ENCODE results near the gene FBXW8. TPM values are rescaled to one million over a fixed set of nuclear protein-coding genes. Genes with fewer than 3 reads are reported as not detected.

Gene FBXW8, protein sequence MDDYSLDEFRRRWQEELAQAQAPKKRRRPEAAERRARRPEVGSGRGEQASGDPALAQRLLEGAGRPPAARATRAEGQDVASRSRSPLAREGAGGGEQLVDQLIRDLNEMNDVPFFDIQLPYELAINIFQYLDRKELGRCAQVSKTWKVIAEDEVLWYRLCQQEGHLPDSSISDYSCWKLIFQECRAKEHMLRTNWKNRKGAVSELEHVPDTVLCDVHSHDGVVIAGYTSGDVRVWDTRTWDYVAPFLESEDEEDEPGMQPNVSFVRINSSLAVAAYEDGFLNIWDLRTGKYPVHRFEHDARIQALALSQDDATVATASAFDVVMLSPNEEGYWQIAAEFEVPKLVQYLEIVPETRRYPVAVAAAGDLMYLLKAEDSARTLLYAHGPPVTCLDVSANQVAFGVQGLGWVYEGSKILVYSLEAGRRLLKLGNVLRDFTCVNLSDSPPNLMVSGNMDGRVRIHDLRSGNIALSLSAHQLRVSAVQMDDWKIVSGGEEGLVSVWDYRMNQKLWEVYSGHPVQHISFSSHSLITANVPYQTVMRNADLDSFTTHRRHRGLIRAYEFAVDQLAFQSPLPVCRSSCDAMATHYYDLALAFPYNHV
- total RNA-seq (2022; extraction: Qiagen RNA extraction), result 4.8 to 8.1 TPM (median 7.0 TPM) in 5 replicates

DNA sequence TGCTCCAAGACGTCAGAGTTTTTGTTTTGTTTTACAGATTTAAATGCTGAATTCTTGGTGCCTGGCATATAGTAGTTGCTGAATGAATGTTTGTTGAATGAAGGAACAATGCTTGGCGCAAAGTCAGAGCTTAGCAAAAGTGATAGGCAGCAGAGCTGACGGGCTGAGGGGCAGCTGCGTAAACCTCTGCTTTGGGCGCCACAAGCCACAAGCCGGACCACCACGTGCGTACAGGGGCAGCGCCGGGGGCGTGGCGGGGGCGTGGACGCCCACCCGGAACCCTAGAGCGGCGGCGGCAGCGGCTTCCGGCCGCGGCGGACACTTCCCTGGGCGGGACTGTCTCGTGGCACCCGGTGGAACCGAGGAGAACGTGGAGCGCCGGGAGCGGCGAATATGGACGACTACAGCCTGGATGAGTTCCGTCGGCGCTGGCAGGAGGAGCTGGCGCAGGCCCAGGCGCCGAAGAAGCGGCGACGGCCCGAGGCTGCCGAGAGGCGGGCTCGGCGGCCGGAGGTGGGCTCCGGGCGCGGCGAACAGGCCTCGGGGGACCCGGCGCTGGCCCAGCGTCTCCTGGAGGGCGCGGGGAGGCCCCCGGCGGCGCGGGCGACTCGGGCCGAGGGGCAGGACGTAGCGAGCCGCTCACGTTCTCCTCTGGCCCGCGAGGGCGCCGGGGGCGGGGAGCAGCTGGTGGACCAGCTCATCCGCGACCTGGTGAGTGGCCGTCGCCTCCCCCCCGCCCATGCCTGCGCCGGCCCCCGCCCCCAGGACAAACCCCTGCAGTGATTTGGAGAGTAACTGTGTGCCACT is at the start of gene FBXW8:
TSS of gene FBXW8 (plus strand) at position 306 of the 807 bp plus-strand sequence. CDS start at position 394, 88 bp downstream.

DNA sequence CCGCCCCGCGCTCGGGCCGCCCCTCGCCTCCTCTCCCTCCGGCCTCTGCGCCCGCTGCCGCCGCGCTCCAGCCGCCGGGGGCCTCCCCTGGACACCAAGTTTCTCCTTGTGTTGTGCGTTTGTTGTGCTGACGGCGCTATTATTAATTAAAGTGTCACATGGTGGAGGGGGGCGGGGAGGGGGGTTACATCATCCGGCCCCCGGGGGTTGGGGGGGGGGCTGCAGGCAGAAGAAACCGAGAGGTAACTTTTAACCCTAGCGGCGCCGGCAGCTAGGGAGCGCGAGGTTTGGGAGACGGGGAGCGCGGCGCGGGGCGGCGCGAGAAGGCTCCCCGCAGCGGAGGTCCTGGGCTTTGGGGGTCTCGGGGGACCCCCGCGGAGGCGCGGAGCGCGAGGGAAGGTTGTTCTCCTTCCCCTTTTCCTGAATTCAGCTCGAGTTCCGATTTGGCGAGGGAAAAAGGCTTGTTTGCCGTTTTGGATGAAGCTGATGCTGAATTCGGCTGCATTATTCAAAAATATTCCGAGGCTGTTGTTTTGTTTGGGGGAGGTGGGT is 29.3 kb upstream of the FBXW8 start, which contains the start of gene HRK:
TSS of gene HRK (minus strand) at position 117 of the 552 bp plus-strand sequence. CDS start 134 bp downstream, outside the sequence.

Other genes starting within 250 kb of the FBXW8 start
- 17.0 to 29.8 TPM (median 23.7 TPM) in 5 replicates for gene SPRING1, start 172.9 kb upstream of the FBXW8 start, total RNA-seq (2022; extraction: Qiagen RNA extraction)
- gene RNFT2, start 172.6 kb upstream of the FBXW8 start, total RNA-seq (2022; extraction: Qiagen RNA extraction), result 2.7 to 3.3 TPM (median 2.8 TPM) in 5 replicates
- 1.3 to 2.1 TPM (median 1.6 TPM) in 5 replicates for gene HRK, start 29.5 kb upstream of the FBXW8 start, total RNA-seq (2022; extraction: Qiagen RNA extraction)
- gene TESC, start 188.5 kb downstream of the FBXW8 start, total RNA-seq (2022; extraction: Qiagen RNA extraction), result 108 to 147 TPM (median 128 TPM) in 5 replicates